ENCODE measurements around the gene KCNT1.

KCNT1 gene

DNA sequence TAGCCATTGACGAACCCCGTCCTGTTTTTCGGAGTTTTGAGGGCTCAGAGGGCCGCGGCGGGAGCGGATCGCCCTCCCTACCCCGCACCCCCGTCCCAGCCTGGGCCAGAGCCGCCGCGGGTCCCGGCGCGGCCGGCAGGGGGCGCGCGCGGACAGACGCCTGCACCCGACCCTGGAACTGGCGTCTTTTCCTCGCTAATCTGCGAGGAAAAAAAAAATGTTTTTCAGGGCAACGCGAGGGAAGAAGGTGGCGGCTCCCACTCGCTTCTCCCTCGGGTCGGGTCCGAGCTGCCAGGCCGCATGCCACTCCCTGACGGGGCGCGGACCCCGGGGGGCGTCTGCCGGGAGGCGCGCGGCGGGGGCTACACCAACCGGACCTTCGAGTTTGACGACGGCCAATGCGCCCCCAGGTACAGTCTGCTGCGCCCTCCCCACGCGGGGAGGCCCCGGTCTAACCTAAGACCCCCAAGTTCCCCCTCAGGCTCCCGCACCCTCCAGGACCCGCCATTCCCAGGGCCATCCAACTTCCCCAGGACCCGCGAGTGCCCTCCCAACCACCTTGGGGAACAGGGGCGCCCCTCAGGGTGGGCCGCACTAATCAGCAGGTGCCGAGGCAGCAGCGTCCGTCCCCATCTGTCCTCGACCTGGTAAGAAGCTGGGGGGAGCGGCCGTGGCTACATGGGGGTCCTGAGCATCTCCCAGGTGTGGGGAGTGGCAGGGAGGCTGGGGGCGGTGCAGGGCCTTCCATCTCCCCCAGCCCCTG lies at the start of gene KCNT1:
KCNT1 (plus strand) TSS at position 227 of the 763 bp plus-strand sequence; CDS start at position 301, 74 bp downstream.
- H3K4me3 ChIP-seq (ENCODE audit: low read depth in 1 of 2, low read length in 2 of 2) = no peak within 1 kb of the TSS
- H3K4me1 ChIP-seq (ENCODE audit: insufficient read depth, low read length) = peaks cover 5% of the 10 kb centered on the region
- H3K27me3 ChIP-seq (ENCODE audit: control insufficient read depth in 1 of 2, insufficient read depth in 2 of 2, low read length in 2 of 2) = peaks cover 4 to 44% of the 10 kb centered on the region in 2 donors
- H3K9ac ChIP-seq (ENCODE audit: low read length) = no peak within 1 kb of the TSS
- no peak within 1 kb of the TSS for H3K27ac ChIP-seq (ENCODE audit: low read depth, low read length)
- H3K9me3 ChIP-seq (ENCODE audit: low read length) = no peaks in the 10 kb centered on the region
- H3K36me3 ChIP-seq (ENCODE audit: insufficient read depth, low read length) = no peaks in the 10 kb centered on the region

DNA sequence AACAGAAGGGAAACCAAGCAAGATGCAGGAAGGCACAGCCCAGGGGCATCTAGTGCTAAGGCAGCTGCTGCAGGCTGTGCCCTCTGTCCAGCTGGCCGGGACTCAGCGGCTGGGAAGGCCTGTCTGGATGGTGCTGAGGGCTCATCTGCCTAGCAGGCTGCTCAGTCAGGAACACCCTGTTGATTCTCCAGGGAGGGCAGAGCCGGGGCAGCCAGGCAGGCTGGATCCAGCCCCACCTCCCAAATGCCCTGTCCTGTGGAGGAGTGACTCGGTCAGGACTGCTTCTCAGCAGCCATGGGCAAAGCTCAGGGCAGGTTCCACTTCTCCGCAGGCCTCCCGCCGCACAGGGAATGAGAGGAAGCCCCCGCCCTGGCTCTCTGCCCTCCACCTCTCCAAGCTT lies 46.7 kb upstream of the KCNT1 start:
- Histone ChIP-seq H3K9ac (ENCODE audit: low read length) (no peak overlapping the region), H3K36me3 (ENCODE audit: insufficient read depth, low read length) (no peaks in the 10 kb centered on the region), H3K27ac (ENCODE audit: low read depth, low read length) (no peak overlapping the region), H3K27me3 (ENCODE audit: control insufficient read depth in 1 of 2, insufficient read depth in 2 of 2, low read length in 2 of 2) (peaks cover 0 to 5% of the 10 kb centered on the region in 2 donors), H3K4me1 (ENCODE audit: insufficient read depth, low read length) (no peaks in the 10 kb centered on the region), H3K4me3 (ENCODE audit: low read depth in 1 of 2, low read length in 2 of 2) (no peak overlapping the region), H3K9me3 (ENCODE audit: low read length) (no peaks in the 10 kb centered on the region)

DNA sequence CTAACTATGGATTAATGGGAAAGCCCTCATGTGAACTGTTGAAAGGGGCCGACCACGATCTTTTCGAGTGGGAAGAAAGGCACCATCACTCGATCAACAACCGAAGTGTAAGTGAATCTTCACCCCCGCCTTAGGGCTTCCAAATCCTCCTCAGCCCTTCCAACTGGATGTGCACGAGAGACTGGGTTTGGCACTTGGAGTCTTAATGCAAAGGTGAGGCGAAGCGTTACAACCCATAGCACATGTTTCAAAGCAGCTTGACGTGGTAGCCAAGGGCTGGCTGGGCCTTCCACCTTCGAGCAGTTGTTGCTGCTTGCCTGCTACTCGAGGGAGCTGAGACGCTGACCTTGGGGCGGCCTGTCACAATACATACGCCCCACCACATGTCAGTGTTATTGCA lies 44.6 kb upstream of the KCNT1 start:
- Histone ChIP-seq H3K27me3 (ENCODE audit: control insufficient read depth in 1 of 2, insufficient read depth in 2 of 2, low read length in 2 of 2) (peaks cover 0 to 5% of the 10 kb centered on the region in 2 donors), H3K4me3 (ENCODE audit: low read depth in 1 of 2, low read length in 2 of 2) (no peak overlapping the region), H3K9ac (ENCODE audit: low read length) (no peak overlapping the region), H3K4me1 (ENCODE audit: insufficient read depth, low read length) (no peaks in the 10 kb centered on the region), H3K9me3 (ENCODE audit: low read length) (no peaks in the 10 kb centered on the region), H3K36me3 (ENCODE audit: insufficient read depth, low read length) (no peaks in the 10 kb centered on the region), H3K27ac (ENCODE audit: low read depth, low read length) (no peak overlapping the region)

DNA sequence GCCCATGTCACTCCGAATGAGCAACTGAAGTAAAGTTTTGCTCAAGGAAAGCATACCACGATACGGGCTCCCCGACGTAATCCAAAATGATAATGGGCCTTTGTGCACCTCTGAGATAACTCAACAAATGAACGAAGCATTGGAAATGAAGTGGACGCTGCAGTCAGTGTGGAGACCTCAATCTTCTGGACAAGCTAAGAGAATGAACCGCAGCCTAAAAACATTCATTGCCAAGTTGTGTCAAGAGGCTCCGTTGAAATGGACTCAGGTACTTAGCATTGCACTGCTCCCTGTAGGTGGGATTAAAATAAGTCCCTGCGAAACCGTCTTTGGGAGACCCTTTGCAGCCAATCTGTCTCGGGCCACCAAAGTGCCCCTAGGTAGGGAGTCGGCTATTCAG lies 42.7 kb upstream of the KCNT1 start:
- Histone ChIP-seq H3K27me3 (ENCODE audit: control insufficient read depth in 1 of 2, insufficient read depth in 2 of 2, low read length in 2 of 2) (peaks cover 0 to 5% of the 10 kb centered on the region in 2 donors), H3K27ac (ENCODE audit: low read depth, low read length) (no peak overlapping the region)

DNA sequence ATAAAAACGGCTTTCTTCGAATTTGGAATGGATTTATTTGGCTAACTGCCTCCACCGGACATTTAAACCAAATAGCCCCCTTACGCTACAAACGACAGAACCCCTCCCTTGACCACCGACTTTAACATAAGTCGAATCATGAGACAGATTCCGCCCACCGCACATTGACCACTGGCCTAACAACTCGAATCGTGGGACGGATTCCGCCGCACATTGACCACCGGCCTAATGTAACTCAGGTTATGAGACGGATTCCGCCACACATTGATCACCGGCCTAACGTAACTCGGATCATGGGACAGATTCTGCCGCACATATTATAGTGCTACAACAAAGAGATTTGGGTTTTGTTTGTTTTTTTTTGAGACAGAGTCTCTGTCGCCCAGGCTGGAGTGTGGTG lies 41.6 kb upstream of the KCNT1 start:
- H3K27ac ChIP-seq (ENCODE audit: low read depth, low read length) = no peak overlapping the region
- no peaks in the 10 kb centered on the region for H3K4me1 ChIP-seq (ENCODE audit: insufficient read depth, low read length)

More for the DNA sequence above, 42.7 kb upstream of the KCNT1 start:
- H3K9me3 ChIP-seq (ENCODE audit: low read length) = no peaks in the 10 kb centered on the region
- no peak overlapping the region for H3K9ac ChIP-seq (ENCODE audit: low read length)
- H3K36me3 ChIP-seq (ENCODE audit: insufficient read depth, low read length) = no peaks in the 10 kb centered on the region
- H3K4me3 ChIP-seq (ENCODE audit: low read depth in 1 of 2, low read length in 2 of 2) = no peak overlapping the region
- H3K4me1 ChIP-seq (ENCODE audit: insufficient read depth, low read length) = no peaks in the 10 kb centered on the region

DNA sequence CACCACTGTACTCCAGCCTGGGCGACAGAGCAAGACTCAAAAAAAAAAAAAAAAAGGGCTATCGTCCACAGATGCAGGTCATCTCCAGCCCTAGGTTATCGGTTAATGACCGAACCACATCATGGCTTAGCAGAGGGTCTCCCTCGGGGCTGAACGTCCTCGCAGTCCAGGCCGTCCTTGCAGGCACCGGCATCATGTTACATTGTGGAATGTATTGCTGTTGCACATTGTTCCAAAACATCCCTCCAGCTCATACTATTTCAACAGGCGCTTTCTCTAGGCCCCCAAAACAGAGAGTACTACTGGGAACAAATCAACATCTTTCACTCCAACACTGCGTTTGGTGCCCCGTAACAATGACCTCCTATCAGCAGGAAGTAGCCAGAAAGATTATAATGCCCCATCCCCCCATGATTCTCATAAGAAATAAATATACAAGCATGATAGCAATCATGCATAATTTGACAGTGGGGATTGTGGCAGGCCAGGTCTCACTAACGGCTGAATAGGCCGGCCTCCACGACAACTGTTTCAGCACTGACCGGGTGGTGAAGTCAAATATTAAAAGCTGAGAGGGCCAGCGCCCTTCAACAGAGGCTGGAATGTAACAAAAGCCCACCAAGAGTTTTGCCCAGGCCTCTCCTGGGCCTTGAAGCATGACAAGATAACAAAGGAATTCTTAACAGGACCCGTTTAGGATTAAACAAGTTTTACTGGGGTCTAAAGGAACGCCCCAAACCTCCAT lies 40.0 kb upstream of the KCNT1 start:
- Histone ChIP-seq H3K9me3 (ENCODE audit: low read length) (no peaks in the 10 kb centered on the region), H3K27ac (ENCODE audit: low read depth, low read length) (no peak overlapping the region), H3K27me3 (ENCODE audit: control insufficient read depth in 1 of 2, insufficient read depth in 2 of 2, low read length in 2 of 2) (no peaks in the 10 kb centered on the region), H3K4me1 (ENCODE audit: insufficient read depth, low read length) (no peaks in the 10 kb centered on the region), H3K36me3 (ENCODE audit: insufficient read depth, low read length) (no peaks in the 10 kb centered on the region), H3K9ac (ENCODE audit: low read length) (no peak overlapping the region), H3K4me3 (ENCODE audit: low read depth in 1 of 2, low read length in 2 of 2) (no peak overlapping the region)

More for the DNA sequence above, 41.6 kb upstream of the KCNT1 start:
- no peaks in the 10 kb centered on the region for H3K36me3 ChIP-seq (ENCODE audit: insufficient read depth, low read length)
- no peak overlapping the region for H3K4me3 ChIP-seq (ENCODE audit: low read depth in 1 of 2, low read length in 2 of 2)
- no peaks in the 10 kb centered on the region for H3K9me3 ChIP-seq (ENCODE audit: low read length)
- H3K9ac ChIP-seq (ENCODE audit: low read length) = no peak overlapping the region
- peaks cover 0 to 5% of the 10 kb centered on the region in 2 donors for H3K27me3 ChIP-seq (ENCODE audit: control insufficient read depth in 1 of 2, insufficient read depth in 2 of 2, low read length in 2 of 2)

DNA sequence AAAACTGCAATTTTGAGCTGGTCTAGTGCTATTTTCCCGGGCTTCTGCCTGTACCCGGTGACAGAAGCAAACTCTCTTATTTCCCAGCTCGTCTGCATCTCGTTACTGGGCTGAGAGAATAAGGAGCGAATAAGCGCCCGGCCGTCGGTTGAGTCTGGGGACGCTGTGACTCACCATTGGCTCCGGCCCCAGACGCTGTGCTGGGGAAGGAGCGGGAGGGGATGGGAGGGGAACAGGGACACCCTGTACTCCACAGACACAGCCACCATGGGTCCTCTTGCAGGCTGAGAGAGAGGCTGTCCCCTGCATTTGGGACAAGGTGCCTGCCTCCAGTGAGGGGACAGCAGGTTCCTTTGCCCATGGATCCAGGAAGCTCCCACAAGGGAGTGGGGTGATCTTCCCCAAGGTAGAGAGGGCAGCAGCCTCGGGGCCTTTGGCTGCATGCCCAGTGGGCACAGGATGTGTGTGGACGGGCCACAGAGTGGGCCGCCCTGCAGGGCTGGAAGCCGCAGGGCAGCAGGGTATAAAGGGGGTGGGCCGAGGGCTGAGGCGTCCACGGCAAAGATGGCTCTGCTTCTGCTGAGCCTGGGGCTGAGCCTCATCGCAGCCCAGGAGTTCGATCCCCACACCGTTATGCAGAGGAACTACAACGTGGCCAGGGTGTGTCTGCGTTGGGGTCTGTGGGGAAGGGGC lies 39.1 kb upstream of the KCNT1 start, which contains the start of gene LCN9:
LCN9 (plus strand) TSS at position 552 of the 693 bp plus-strand sequence; CDS start at position 565, 13 bp downstream.
- Histone ChIP-seq H3K9ac (ENCODE audit: low read length) (no peak within 1 kb of the TSS), H3K27ac (ENCODE audit: low read depth, low read length) (no peak within 1 kb of the TSS), H3K27me3 (ENCODE audit: control insufficient read depth in 1 of 2, insufficient read depth in 2 of 2, low read length in 2 of 2) (no peaks in the 10 kb centered on the region), H3K4me1 (ENCODE audit: insufficient read depth, low read length) (no peaks in the 10 kb centered on the region), H3K9me3 (ENCODE audit: low read length) (no peaks in the 10 kb centered on the region), H3K36me3 (ENCODE audit: insufficient read depth, low read length) (no peaks in the 10 kb centered on the region), H3K4me3 (ENCODE audit: low read depth in 1 of 2, low read length in 2 of 2) (no peak within 1 kb of the TSS)

DNA sequence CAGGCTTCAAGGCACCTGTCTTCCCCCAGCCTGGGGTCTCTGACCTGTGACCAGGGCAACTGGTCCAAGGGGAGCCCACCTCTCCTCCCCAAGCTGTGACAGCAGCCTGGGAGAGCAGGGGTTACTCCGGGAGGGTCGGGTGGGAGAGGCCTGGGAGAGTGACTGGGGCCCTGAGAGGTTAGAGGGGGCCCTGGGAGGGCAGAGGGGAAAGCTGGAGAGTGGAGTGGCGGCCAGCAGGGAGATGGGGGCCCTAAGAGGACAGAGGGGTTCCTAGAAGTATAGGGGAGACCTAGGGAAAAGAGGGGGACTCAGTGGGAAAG lies 38.6 kb upstream of the KCNT1 start:
- Histone ChIP-seq H3K4me3 (ENCODE audit: low read depth in 1 of 2, low read length in 2 of 2) (no peak overlapping the region), H3K9ac (ENCODE audit: low read length) (no peak overlapping the region), H3K27ac (ENCODE audit: low read depth, low read length) (no peak overlapping the region), H3K9me3 (ENCODE audit: low read length) (no peaks in the 10 kb centered on the region), H3K4me1 (ENCODE audit: insufficient read depth, low read length) (no peaks in the 10 kb centered on the region), H3K36me3 (ENCODE audit: insufficient read depth, low read length) (no peaks in the 10 kb centered on the region), H3K27me3 (ENCODE audit: control insufficient read depth in 1 of 2, insufficient read depth in 2 of 2, low read length in 2 of 2) (no peaks in the 10 kb centered on the region)

DNA sequence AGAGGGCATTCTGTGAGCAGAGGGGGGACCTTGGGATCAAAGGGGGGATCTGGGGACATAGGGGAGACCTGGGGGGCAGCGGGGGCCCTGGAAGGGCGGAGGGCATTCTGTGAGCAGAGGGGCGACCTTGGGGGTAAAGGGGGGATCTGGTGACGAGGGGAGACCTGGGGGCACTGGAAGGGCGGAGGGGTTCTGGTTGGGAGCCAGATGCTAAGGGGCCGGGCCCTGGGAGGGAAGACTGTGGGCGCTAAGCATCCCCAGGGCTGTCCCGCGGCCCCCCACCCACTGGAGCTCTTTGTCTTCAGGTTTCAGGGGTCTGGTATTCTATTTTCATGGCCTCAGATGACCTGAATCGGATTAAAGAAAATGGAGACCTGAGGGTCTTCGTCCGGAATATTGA lies 38.1 kb upstream of the KCNT1 start:
- H3K27ac ChIP-seq (ENCODE audit: low read depth, low read length) = no peak overlapping the region
- no peaks in the 10 kb centered on the region for H3K4me1 ChIP-seq (ENCODE audit: insufficient read depth, low read length)
- H3K9ac ChIP-seq (ENCODE audit: low read length) = no peak overlapping the region
- H3K27me3 ChIP-seq (ENCODE audit: control insufficient read depth in 1 of 2, insufficient read depth in 2 of 2, low read length in 2 of 2) = no peaks in the 10 kb centered on the region
- H3K36me3 ChIP-seq (ENCODE audit: insufficient read depth, low read length) = no peaks in the 10 kb centered on the region
- H3K9me3 ChIP-seq (ENCODE audit: low read length) = no peaks in the 10 kb centered on the region
- H3K4me3 ChIP-seq (ENCODE audit: low read depth in 1 of 2, low read length in 2 of 2) = no peak overlapping the region

DNA sequence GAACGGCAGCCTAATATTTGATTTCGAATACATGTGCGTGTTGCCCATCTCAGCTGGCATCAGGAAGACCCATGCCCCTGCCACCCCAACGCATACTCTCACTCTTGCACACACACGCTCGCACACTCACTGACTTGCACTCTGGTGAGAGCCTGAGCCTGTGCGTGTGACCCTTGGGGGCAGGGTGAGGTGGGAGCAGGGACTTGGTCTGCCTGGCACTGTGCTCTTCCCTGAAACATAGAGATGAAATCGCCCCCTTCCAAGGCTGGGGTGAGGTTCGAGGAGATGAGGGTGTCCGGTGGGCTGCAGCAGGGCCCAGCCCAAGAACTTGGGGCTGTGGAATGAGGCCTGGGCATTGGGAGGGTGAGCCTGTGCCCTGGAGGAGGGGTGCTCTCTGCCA lies 37.7 kb upstream of the KCNT1 start:
- Histone ChIP-seq H3K36me3 (ENCODE audit: insufficient read depth, low read length) (no peaks in the 10 kb centered on the region), H3K4me1 (ENCODE audit: insufficient read depth, low read length) (no peaks in the 10 kb centered on the region), H3K27ac (ENCODE audit: low read depth, low read length) (no peak overlapping the region)

More for the DNA sequence above, 37.7 kb upstream of the KCNT1 start:
- H3K9ac ChIP-seq (ENCODE audit: low read length) = no peak overlapping the region
- H3K27me3 ChIP-seq (ENCODE audit: control insufficient read depth in 1 of 2, insufficient read depth in 2 of 2, low read length in 2 of 2) = no peaks in the 10 kb centered on the region
- H3K9me3 ChIP-seq (ENCODE audit: low read length) = no peaks in the 10 kb centered on the region
- H3K4me3 ChIP-seq (ENCODE audit: low read depth in 1 of 2, low read length in 2 of 2) = no peak overlapping the region

All from muscle layer of colon (tissue), 2 donors.